ENCODE results near the gene PREX1.
"Not testable (repeated sequence)": the region's sequence is repeated elsewhere in the genome, so short reads cannot be mapped to it uniquely, and the experiment has no call there.

PREX1 gene

DNA sequence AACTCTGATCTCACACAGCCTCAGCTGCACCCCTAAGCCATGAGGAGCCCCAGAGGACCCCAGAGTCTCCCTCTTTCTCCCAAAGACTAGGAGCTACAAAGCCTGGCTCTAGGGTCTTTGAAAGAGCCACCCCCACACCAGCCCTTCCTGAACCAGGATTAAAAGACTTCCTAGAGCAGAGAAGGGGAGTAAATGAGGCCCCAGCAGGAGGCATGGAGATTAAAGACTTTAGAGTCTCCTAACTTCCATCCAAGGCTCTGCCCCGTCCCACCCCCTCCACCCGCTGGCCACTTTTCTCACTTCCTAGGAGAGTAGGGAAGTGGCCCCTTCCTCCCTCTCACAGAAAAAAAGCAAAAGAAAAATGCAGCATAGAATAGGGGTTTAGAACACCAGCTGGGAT, 1.7 kb downstream of the PREX1 start:
- DNase-seq, result no peak

- DNase-seq, result no peak
These were observed 2.3 kb downstream of the PREX1 start for GRCh38 chr20:48825566-48825920.

DNA sequence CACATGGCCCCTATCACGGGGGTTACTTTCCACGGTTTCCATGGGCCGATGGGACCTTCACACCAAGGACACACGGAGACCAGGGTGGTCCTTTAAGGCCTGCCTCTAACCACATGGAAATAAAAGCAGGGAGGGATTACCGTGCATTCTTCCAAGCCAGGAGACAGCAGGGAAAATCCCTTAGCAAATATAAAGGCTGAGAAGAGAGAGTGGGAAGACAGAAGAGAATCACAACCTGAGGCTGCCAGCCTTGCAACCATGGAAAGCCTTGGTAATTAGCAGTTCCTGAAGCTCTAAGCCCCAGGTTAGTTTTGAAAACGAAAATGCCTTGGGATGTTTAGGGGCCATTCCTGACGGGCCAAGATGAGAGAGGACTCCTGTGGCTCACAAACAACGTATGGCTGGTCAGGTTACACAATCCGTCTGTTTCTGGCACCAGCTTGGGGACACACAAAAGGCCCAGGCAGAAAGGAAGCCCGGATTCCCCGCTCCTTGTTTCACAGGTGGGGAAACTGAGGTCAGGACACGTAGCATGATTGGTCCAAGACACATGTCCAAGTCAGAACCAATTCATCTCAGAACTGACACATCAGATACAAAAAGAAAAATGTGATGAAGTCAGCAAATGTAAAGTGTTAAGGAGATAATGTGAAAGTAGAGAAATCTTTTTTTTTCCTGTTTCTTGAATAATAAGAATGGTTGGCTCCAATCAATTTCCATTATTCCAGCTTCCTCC, 2.8 kb downstream of the PREX1 start:
- DNase-seq, result no peak

DNA sequence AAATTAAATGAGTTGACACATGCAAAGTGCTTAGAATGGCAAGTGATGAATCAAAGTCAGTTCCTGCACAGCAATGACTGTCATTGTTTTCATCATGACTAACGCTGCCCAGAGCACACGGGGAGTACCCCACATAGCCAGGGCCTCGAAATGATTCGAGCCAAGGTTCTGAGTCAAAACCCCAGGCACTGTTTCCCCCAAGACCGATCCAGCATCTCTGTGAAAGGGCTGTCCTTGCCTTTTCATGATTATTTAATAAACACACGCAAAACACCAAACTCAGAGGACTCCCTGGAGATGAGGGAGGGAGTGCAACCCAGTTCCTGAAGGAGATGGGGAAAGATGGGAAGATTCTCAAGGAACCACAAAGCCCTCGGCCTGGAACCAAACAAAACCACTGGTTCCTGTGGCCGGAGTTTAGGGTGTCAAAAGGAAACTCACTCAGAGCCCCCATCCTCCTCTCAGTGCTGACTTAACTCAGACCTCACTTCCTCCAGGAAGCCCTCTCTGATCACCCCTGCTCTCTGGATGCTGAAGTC, 3.8 kb downstream of the PREX1 start:
- no peak for DNase-seq

GRCh38 chr20:48823476-48823875, 4.3 kb downstream of the PREX1 start:
- no peak for DNase-seq

- DNase-seq, result no peak
These were observed 4.9 kb downstream of the PREX1 start for GRCh38 chr20:48822879-48823385.

- DNase-seq, result no peak
These were observed 5.6 kb downstream of the PREX1 start for GRCh38 chr20:48822178-48822577.

DNA sequence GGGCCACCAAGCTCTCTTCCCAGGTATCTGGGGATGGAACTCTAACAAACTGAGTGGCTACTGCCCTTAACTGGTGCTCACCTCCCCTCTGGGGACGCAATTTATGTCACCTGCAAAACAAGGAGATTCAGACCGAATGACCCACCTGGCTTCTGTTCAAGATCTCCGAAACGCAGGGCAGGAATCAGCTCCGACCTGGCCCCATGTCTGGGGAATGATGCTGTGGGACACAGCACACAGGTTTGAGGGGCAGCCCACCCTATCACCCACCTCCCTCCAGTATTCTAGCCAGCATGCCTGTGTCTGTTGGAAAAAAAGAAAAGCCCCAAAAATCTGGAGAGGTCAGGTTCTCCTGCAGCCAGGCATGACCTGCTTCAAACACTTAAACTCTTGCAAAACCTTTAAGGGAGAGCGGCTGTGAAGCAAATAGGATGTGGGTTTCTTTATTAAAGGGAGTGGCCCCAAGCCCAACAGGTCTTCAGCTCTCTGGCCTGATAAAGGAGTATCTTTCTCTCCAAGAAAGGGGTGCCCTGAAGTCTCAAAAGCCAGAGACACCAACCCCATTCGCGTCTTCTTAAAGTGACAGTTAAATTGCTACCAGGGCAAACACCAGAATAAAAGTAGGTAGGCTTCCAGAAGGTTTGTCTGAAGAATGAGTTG, 6.4 kb downstream of the PREX1 start:
- DNase-seq, result no peak

GRCh38 chr20:48820649-48820973, 7.2 kb downstream of the PREX1 start:
- DNase-seq, result no peak

DNA sequence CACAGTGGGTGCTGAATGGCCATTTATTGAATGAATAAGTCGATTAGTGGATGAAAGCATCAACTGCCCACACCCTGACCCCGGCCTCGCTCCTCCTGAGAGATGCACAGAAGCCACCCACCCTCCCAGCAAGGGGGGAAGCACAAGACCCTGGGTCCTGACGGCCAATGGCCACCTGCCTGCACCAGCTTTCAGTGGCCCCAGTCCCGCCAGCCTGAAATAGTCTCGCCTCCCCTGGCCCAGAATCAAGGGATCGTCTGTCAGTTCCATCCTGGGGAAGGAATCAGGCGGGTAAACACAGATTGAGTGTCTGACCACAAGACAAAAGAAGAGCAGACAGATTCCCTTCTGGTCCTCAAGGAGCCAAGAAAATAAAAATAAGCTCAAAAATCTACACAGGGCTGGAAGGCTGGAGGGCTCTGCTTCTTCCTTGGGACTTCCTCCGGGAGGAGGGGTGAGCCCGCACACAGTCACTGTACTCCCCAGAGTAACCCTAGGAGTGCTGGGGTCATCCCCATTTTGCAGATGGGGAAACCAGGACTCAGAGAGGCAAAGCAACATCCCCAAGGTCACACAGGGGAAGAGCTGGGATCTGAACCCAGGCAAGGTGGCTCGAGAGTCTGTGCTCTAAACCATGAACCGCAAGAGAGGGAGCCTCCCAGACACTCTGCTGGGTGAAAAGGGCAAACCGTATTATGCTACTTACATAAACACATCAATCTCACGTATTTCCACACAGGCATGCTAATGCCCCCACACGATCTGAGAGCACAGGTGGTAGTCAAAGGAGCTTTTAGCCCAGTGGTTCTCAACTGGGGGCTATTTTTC, 7.8 kb downstream of the PREX1 start:
- no peak for DNase-seq

DNA sequence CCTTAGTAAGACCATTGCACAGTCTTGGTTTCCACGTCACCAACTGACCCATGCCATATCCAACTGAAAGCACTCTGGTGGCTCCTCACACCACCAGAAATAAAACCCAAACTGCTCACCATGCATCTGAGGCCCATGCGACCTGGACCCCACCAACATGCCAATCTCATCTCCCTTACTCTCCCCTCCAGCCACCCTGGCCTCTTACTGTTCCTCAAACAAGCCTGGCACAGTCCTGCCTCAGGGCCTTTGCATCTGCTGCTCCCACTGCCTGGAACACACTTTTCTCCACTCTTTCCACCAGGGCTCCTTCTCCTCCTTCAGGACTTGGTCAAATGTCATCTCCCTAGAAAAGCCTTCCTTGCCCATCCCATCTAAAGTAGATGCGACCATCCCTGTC, 8.7 kb downstream of the PREX1 start:
- DNase-seq, result no peak

GRCh38 chr20:48818481-48818987, 9.3 kb downstream of the PREX1 start:
- DNase-seq, result no peak

- no peak for DNase-seq
These were observed 9.8 kb downstream of the PREX1 start for GRCh38 chr20:48818031-48818370.

DNA sequence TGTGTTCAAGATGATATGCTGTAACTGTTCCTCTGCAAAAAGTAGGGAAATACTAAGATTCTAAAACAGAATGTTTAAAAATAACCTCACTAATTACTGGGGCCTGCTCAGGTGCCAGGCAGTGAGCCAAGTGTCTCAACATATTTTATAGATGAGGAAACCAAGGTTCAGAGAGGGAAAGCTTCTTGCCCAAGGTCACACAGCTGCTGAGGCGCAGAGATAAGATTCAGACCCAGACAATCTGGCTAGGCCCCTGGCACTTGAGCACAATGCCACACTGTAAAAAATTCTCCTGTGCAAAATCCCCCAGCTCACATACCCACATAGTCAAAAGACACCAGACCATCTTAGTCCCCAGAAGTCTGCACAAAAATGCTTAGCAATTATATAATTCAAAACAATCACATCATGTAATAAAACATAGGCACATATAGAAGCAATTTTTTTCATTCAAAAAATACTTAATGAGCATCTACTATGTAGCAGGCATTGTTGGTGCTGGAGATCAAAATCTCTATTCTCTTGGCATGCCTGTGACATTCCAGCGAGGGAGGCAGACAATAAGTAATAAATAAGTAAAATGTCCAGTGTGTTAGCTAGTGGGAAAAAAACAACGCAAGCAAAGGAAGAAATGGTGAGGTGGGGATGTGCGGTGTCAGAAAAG, 10.3 kb downstream of the PREX1 start:
- DNase-seq, result no peak

DNA sequence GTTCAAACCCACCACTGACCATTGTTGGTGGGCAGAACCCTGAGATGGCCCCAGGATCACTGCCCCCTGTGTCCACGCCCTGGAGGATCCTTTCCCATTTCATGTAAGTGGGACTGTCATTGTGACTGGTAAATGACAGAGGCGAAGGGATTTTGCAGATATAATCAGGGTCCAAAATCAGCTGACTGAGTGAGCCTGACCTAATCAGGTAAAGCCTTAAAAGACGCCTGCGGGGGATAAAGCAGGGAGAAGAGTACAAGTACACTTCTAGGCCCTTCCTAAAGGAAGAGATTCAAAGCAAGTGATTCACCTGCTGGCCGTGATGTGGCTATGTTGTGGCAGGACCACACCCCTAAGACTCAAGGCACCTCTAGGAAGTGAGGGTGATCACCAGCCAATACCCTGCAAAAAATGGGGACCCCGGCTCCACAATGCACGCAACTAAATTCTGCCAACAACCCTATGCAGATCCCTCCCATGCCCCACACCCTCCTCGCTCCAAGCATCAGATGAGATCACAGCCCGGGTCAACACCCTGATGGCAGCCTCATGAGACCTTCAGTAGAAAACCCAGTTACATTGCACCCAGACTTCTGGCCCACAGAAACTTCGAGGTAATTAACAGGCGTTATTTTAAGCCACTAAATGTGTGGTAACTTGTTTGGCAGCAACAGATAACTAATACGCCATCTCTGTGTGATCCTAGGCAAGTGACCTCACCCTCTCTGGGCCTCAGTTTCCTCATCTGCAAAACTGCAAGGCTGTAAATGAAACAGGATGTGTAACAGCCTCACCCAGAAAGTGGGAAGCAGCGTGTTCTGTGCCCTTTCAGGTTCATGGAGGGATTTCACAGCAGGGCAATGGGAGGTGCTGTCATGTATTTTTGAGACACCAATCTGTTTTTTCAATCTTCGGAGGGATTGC, 11.3 kb downstream of the PREX1 start:
- DNase-seq, result no peak

DNA sequence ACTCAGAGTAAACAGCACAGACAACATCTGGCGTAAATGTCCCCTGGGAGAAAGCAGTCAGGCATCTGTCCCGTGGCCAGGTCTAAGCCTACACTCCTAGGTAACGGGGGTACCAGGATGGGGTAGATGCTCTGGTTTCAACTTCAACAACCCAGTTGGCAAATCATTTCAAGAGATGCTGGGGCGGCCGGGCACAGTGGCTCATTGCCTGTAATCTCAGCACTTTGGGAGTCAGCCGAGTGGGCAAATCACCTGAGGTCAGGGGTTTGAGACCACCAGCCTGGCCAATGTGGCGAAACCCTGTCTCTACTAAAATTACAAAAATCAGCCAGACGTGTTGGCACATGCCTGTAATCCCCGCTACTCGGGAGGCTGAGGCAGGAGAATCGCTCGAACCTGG, 12.3 kb downstream of the PREX1 start:
- no peak for DNase-seq

DNA sequence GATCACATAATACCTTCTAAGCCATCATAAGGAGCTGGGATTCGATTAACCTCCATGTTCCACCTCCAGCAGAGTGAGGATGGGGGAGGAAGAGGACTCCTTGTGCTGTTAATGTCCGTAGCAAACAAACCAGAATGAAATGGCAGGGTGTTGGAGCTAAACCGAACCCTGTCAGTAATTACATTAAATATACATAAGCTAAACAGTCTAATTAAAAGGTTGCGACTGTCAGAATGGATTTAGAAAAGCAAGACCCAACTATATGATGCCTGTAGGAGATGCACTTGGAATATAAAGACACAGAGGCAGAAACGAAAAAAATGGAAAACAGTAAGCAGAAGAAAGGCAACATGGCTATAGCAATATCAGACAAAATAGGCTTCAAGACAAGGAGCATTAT, 13.2 kb downstream of the PREX1 start:
- DNase-seq, result no peak

GRCh38 chr20:48813930-48814546, 13.8 kb downstream of the PREX1 start:
- no peak for DNase-seq

DNA sequence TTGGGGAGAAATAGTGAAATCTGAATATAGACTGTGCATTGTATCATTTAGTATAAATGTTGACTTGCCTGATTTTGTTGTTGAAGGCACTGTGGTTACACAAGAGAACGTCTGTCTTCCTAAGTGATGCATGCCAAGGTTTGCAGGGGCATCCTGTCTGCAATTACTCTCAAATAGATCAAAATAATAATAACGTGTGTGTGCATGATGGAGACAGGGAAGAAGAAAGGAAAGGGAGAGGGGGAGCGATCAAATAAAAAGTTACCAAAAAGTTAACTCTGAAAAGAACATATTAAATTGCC, 14.4 kb downstream of the PREX1 start:
- DNase-seq, result no peak

GRCh38 chr20:48812600-48813445, 15.0 kb downstream of the PREX1 start:
- DNase-seq, result no peak

- DNase-seq, result not testable (repeated sequence)
These were observed 15.7 kb downstream of the PREX1 start for GRCh38 chr20:48812114-48812513.
